ENCODE results near the gene RASAL2.

- TF ChIP-seq EZH2 (IDR thresholded peaks at IDR 0.05; ENCODE audit: low read length, missing control alignments) = no peak
- peak in 1 of 2 donors; percentile 37 for TF ChIP-seq CTCF (conservative IDR thresholded peaks at IDR 0.05 in 1 of 2, IDR thresholded peaks at IDR 0.05 in 1 of 2; ENCODE audit: low read depth in 1 of 2, low read length in 2 of 2)
Measured at GRCh38 chr1:178500091-178500770, 406.3 kb downstream of the RASAL2 start.
